Stimulated activated CD4-positive, alpha-beta T cell treated with anti-CD3 and anti-CD28 coated beads, Interleukin-1b, Interleukin-23, amount 100 ng/mL, for 4 hours (primary cell): ENCODE data around the gene PHTF1.
"Not testable (repeated sequence)": the region's sequence is repeated elsewhere in the genome, so short reads cannot be mapped to it uniquely, and the experiment has no call there.

Source experiments
- DNase-seq, 2 donors: peaks; one replicate each; pipeline ENCODE4 v3.0.0-alpha.2; 2020; ENCODE audit warnings: low read depth in 2 of 2

PHTF1 gene

DNA sequence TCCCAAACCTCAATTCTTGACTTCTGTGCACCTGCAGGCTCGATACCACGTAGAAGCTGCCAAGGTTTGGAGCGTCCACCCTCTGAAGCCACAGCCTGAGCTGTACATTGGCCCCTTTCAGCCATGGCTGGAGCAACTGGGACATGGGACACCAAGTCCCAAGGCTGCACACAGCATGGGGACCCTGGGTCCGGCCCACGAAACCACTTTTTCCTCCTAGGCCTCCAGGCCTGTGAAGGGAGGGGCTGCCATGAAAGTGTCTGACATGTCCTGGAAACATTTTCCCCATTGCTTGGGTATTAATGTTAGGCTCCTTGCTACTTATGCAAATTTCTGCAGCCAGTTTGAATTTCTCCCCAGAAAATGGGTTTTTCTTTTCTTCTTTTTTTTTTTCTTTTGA lies 40.7 kb downstream of the PHTF1 start:
- DNase-seq = not testable (repeated sequence)

DNA sequence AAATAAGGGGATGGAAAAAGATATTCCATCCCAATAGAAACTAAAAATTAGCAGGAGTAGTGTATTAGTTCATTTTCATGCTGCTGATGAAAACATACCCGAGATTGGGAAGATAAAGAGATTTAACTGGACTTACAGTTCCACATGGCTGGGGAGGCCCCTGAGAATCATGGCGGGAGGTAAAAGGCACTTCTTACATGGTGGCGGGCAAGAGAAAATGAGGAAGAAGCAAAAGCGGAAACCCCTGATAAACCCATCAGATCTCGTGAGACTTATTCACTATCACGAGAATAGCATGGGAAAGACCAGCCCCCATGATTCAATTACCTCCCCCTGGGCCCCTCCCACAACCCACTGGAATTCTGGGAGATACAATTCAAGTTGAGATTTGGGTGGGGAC lies 41.8 kb downstream of the PHTF1 start:
- DNase-seq = not testable (repeated sequence)

DNA sequence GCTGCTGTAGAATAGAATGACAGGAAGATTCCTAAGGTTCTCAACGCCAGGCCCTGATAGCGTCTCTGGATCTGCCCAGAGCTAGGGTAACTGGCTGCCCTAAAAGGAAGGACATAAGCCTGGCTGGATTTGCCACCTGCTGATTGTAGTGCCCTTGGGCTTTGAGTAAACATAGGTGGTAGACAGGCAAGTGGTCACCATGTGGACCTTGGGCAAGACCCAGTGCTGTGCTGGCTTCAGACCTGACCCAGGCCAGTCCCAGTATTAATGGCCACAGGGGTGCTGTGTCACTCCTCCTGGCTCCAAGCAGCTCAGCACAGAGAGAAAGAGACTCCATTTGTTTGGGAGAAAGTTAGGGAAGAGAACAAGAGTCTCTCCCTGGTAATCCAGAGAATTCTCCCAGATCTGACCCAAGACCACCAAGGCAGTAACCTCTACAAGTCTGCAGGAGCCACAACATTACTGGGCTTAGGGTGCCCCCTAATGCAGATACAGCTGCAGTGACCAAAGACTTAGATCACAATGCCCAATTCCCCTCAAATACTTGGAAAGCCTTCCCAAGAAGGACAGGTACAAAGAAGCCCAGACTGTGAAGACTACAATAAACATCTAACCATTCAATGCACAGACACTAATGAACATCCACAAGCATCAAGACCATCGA lies 44.5 kb downstream of the PHTF1 start:
- no peak for DNase-seq

DNA sequence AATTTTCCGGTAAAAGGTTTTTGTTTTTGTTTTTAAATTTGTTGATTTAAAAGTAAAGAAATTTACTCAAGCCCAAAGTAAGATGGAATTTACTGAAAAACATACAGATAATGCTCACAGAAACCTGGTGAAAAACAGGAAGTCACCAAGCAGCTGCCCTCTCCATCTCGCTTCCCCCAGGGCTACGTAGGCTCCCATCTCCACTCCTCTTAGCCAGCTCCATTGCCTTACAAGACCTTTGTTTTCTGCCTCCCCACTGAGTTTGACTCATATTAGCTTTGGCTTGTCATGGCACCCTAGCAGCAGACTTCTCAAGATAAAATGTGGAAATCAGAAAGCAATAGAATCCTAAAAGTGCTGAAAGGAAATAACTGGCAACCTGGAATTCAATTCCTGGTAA lies 57.9 kb downstream of the PHTF1 start:
- DNase-seq = no peak

DNA sequence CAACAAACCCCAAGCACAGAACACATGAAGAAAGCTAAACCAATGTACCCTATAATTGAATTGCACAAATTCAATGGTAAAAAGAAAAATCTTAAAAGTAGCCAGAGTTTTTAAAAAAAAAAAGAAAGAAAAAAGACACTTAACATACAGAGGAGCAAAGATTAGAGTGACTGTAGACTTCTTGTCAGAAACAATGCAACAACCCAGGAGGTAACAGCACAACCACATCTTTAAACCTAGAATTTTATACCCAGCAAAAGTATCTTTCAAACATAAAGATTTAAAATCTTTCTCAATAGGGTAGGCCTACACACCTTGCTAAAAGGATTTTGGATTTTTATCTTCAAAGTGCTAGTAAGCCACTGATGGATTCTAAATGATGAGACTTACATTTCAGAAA lies 64.4 kb downstream of the PHTF1 start:
- no peak for DNase-seq

DNA sequence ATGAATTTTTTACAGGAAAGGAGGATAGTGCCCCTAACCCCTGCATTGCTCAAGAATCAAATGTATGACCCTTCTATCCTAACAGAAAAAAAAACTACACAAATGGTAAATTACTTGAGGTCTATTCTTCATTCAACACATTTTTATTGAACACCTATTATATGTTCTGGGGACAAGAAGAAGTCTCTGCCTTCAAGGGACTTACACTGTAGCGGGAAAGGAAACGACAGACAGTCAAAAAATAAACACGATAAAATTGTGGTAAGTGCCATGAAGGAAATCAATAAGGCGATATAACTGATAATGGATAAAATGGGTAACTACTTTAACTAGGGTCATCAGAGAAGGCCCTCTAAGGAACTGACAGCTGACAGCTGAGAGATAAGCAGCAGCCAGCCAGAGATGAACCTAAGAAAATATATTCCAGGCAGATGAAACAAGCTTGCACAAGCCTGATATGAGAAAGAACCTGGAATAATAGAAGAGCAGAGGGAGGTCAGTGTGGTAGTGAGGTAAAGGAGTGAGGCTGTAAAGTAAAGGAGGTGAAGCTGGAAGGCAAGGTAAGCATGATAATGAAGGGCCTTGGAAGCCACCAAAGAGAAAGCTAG lies 66.4 kb downstream of the PHTF1 start:
- DNase-seq = no peak

DNA sequence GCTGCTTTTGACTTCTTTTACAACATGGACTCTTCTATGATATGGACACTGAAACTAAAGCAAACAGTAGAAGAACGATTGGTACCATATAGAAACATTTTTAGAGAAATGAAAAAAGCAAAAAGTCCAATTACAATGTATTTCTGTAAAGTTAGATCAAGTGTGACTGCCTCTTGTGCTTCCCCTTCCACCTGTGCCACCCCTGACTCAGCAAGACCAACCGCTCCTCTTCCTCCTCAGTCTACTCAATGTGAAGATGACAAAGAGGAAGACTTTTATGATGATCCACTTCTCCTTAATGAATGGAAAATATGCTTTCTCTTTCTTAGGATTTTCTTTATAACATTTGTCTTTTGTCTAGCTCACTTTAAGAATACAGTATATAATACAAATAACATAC lies 66.9 kb downstream of the PHTF1 start:
- DNase-seq = no peak

DNA sequence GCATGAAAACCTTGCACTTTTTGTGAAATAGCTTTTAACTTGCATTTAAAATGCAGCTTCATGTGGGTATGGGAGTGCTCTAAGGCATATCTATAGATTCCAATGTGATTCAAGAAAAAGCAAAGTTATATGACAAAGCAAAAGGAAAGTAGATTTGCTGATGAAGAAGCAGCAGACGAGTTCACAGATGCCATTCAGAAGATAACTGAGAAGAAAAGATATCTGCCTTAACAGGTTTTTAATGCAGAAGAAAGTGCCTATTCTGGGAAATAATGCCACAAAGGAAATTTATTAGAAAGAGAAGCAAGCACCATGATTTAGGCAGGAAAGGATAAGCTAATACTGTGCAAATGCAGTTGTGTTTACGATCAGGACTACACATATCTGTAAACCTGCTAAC lies 68.1 kb downstream of the PHTF1 start:
- DNase-seq = no peak

DNA sequence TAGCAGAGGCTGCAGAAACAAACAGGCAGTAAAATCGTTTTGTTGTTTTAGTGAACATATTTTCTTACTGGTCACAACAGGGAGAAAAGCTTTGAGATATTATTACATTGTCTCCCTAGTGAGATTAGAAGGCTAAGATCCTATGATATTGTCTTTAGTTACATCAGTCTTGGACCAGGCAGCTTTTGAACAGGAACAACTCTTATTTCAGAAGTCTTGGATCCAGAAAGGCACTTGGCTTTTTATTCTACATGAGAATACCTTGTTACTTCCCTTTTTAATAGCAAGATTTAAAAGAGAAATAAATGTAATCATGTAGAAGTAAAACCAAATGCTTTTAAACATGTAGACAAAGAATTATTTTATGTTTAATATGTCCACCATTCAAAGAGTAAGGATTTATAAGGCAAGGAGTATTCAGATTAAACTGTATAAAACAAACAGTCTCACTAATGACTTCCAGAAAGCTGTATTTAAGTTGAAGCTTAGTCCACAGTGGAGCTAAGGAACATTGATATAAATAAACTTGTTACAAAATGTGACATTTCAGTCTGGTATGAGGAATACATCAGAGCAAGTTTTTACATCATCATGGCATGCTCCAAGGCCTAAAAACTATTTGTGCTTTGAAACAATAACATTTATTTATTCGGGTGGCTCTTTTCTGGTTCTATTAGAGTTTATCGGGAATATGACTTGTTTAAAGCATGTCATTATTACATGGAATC lies 72.2 kb downstream of the PHTF1 start:
- no peak for DNase-seq

DNA sequence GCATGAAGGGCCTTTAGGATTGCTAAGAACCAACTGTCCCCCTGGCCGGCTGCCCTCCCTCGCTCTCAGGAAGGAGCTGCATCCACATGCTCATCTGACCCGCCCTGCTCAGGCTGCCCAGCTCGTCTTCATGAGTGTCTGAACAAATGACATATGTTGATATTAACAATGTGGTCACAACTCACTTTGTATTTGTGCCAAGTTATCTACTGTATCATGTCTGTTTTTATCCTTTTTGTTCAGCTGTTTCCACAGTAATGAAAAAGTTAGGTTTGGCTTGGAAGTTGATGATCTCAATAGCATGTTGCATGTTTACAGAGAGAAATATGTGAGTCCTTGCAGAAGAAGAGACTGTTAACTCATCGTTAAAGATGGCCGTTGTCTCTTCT lies 75.1 kb downstream of the PHTF1 start:
- no peak for DNase-seq

DNA sequence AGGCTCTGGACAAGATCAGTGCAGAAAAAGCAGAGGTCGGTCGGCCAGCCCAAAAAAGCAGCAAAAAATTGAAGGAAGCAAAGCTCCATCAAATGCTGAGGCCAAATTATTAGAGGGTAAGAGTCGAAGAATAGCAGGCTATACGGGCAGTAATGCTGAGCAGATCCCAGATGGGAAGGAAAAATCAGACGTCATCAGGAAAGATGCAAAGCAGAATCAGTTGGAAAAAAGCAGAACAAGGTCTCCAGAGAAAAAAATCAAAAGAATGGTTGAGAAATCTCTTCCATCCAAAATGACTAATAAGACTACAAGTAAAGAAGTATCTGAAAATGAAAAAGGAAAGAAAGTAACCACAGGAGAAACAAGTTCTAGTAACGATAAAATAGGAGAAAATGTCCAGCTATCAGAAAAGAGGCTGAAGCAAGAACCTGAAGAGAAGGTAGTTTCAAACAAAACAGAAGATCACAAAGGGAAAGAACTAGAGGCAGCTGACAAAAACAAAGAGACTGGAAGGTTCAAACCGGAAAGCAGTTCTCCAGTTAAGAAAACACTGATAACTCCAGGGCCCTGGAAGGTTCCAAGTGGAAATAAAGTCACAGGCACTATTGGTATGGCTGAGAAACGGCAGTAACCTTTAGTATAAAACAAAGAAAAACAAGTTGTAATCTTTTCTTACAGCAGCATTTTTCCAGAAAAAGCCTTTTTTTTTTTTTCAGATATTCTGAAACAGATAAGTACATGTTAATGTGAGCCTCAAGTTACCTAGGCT lies 75.7 kb downstream of the PHTF1 start:
- DNase-seq = no peak

DNA sequence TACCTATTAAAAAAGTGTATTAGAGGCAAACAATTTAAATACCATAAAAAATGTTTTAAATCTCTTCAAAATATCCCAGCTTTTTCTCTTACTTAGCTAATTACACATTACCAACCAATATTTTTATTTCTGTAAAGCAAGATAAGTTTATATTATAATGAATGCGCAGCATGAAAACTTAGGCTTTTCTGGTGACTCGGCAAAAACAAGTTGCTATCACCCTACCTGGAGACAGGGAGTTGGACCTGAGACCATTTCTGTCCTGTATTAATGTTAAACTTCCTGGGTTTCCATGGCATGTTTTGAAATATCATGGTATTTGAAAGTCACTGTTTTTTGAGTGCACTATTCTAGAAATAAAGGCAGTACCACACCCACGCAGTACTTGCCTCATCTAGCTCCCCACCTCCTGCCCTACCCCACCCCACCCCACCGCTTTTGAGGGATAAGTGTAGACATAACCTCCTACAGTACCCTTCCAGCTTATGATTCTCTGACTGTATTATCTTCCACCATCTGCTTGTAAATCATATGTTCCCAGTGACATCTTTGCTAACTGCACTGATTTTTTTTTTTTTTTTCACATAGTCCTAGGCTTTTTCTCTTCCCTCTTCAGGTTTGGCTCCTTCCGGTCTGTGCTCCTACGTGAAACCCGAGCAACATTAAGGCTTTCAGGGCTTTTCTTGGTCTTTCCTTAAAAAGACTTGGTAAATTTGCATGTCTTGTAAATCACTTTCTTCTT lies 77.5 kb downstream of the PHTF1 start:
- no peak for DNase-seq

DNA sequence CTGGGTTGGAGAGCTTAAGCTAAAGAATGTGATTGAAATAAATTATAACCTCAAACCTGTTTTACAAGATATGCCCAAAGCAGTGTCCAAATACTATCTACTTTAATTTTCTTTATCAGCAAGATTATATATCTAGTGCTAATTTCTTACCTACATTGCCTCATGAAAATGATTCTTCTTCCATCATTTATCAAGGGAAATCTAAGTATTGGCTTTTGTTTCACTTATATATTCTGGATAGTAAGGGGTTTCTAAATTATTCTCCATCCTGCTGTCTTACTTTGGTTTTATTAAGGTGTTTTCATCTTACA lies 81.2 kb downstream of the PHTF1 start:
- DNase-seq = no peak

DNA sequence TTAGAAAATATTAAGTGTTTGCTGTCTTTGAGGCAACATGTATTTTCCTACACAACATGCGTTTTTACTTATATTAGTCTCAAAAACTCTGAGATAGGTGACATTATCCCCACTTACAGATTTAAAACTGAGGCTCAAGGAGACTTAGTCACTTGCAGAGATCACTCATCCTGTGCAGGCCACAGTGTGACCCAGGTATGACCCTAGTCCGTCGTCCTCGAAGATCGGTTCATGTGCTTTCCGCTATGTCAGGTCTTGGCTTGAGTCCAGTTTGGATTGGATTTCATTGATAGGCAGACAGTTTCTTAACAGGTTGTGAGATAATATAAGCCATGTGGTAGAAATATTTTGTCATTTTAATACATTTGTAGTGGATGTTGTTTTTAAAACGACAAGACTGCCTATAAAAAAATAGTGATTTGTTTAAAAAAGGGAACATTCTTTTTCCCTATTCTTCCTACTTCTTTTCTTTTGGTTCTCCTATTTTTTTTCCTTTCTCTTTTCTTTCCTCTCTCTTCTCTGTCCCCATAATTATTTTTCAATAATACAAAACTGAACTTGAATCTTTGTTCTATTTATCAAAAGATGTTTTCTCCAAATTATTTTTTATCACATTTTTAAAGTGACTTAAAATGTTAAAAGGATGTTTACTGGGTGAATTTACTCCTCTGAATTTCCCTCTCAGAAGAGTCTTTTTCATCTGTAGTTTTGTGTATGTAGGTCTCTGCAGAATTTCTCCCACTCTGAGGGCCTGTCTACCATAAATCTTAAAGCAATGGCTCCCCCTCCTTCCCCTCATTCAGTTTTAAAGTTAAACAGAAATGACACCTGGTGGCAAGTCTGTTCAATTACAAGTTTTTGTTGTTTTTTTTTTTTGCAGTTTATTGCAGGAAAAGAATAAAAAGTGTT lies 81.8 kb downstream of the PHTF1 start:
- DNase-seq = no peak

DNA sequence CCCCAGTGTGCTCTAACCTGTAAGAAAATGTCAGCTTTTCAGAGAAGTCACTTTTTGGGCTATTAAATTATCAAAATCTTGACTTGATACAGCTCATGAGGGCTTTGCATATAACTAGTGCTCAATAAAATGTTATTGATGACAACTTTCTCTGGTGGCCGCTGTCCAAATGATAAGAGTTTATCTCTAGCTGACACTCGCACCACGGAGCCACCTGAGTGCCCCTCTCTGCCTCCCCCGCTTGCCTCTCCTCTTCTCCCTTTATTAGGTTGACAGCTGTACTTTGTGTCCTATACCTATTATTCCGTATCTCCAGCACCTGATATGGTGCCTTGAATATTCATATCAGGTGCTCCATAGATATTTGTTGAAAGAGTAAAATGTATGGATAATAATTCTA lies 82.8 kb downstream of the PHTF1 start:
- no peak for DNase-seq

DNA sequence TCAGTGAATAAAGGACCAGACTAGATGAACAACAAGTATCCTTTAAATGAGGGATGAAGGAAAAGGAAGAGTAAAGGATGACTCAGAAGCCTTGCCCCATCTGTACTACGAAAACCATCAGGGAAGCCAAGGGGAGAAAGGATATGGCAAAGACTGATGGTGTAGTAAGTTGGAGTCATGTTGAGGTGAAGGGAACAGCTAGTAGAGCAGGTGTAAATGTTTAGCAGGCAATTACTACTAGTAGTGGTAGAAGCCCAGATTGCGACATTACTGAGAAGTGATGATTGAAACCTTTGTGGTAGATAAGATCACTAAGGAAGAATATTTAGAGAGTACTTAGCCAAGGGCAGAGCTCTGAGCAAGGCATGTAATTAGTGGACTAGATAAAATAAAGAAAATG lies 84.0 kb downstream of the PHTF1 start:
- no peak for DNase-seq

DNA sequence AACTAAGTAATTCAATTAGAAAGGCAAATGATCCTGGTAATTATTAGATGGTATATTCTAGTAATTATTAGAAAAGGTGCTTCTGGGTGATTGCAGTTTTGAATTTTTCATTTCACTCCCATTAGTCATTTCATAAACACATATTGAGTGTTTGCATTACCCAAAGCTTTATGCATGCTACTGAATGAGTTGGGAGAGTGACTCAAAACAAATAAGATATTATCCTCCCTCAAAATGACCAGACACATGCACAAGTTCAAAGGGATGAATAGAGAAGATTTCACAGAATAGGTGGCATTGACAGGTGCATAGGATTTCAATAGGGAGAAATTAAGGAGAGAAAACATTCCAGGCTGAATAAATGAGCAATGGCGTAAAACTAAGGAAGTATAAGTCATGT lies 84.7 kb downstream of the PHTF1 start:
- DNase-seq = no peak

DNA sequence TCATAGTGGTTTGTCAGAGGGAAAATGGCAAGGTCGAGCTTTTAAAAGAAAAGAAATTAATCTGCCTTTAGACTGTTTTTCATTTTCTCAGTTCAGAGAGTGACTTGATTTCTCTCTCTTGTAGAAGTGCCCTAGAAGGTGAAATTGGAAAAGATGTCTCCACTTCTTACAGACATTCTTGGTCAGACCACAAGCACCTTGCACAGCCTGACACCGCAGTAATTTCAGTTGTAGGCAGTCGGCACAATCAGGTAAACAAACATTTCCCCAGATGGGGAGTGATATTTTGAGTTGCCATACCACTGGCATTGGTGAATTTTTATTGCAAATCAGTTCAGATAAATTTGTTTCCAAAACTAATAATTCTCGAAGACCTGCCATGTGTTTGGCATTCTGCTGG lies 86.8 kb downstream of the PHTF1 start:
- no peak for DNase-seq

DNA sequence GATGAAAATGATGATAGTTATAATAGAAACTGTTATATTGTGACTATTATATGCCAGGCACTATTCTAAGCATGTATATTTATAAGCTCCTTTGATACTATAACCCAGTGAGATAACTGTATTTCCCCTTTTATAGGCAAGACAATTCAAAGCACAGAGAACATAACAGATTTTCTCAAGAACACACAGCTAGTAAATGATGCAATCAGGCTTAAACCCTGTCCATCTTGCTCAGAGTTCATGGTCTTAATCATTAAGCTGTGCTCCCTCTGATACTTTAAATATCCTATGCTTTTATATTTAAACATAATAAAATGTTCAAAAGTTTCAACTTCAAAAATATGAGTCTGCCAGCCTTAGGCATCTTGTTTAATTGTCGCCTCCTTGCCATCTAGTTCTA lies 88.6 kb downstream of the PHTF1 start:
- no peak for DNase-seq

DNA sequence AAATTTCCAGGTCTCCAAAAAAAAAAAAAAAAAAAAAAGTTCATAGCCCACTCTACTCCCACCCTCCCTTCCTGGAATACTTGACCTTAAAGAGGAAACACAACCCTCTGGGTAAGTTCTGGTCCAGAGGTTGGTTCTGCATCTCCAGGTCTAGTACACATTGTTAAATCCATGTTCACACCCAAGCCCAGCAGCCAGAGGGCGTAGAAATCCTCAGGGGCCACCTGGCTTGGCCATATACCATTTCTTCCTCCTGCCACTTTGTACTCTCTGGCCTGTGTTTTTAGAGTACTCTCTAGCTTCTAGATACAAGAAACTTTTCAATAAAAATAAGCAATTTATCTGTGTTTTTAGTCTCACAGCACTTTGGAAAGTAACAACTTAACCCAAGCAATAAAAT lies 89.3 kb downstream of the PHTF1 start:
- no peak for DNase-seq

DNA sequence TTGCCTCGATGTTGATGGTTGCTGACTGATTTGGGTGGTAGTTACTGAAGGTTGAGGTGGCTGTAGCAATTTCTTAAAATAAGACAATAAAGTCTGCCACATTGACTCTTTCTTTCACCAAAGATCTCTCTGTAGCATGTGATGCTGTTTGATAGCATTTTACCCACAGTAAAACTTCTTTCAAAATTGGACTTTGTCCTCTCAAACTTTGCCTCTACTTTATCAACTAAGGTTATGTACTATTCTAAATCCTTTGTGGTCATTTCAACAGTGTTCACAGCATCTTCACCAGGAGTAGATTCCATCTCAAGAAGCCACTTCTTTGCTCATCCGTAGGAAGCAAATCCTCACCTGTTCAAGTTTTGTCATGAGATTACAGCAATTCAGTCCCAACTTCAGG lies 93.2 kb downstream of the PHTF1 start:
- no peak for DNase-seq
